ENCODE data around the gene SLC22A15.
"Not testable (repeated sequence)": the region's sequence is repeated elsewhere in the genome, so short reads cannot be mapped to it uniquely, and the experiment has no call there.

SLC22A15 gene

GRCh38 chr1:115976062-115976920, at the start of gene SLC22A15:
SLC22A15 (plus strand) TSS chr1:115976513; CDS start chr1:115976628, 115 bp downstream.
- DNase-seq (ENCODE audit: low spot score): peak; percentile 72

- DNase-seq (ENCODE audit: low spot score): no peak
Measured at GRCh38 chr1:115927971-115928370, 48.3 kb upstream of the SLC22A15 start.

GRCh38 chr1:115929881-115930280, 46.4 kb upstream of the SLC22A15 start:
- DNase-seq (ENCODE audit: low spot score): peak; percentile 15

GRCh38 chr1:115933625-115934024, 42.7 kb upstream of the SLC22A15 start:
- no peak for DNase-seq (ENCODE audit: low spot score)

- DNase-seq (ENCODE audit: low spot score): no peak
Measured at GRCh38 chr1:115939455-115939854, 36.9 kb upstream of the SLC22A15 start.

GRCh38 chr1:115946116-115946515, 30.2 kb upstream of the SLC22A15 start:
- DNase-seq (ENCODE audit: low spot score): no peak

- DNase-seq (ENCODE audit: low spot score): no peak
Measured at GRCh38 chr1:115949156-115949555, 27.2 kb upstream of the SLC22A15 start.

- DNase-seq (ENCODE audit: low spot score): no peak
Measured at GRCh38 chr1:115951560-115951959, 24.8 kb upstream of the SLC22A15 start.

- DNase-seq (ENCODE audit: low spot score): no peak
Measured at GRCh38 chr1:115952547-115952946, 23.8 kb upstream of the SLC22A15 start.

- no peak for DNase-seq (ENCODE audit: low spot score)
Measured at GRCh38 chr1:115953180-115953579, 23.1 kb upstream of the SLC22A15 start.

- no peak for DNase-seq (ENCODE audit: low spot score)
Measured at GRCh38 chr1:115954684-115955083, 21.6 kb upstream of the SLC22A15 start.

GRCh38 chr1:115955228-115955627, 21.1 kb upstream of the SLC22A15 start:
- DNase-seq (ENCODE audit: low spot score): no peak

- DNase-seq (ENCODE audit: low spot score): no peak
Measured at GRCh38 chr1:115958866-115959265, 17.4 kb upstream of the SLC22A15 start.

- peak; percentile 12 for DNase-seq (ENCODE audit: low spot score)
Measured at GRCh38 chr1:115969509-115969908, 6.8 kb upstream of the SLC22A15 start.

GRCh38 chr1:115971778-115972177, 4.5 kb upstream of the SLC22A15 start:
- not testable (repeated sequence) for DNase-seq (ENCODE audit: low spot score)

GRCh38 chr1:115973154-115973553, 3.2 kb upstream of the SLC22A15 start:
- DNase-seq (ENCODE audit: low spot score): no peak

- no peak for DNase-seq (ENCODE audit: low spot score)
Measured at GRCh38 chr1:115975569-115976061, 698 bp upstream of the SLC22A15 start.

GRCh38 chr1:115976921-115977498, 697 bp downstream of the SLC22A15 start:
- no peak for DNase-seq (ENCODE audit: low spot score)

GRCh38 chr1:115977499-115978258, 1.4 kb downstream of the SLC22A15 start:
- DNase-seq (ENCODE audit: low spot score): peak; percentile 53

- DNase-seq (ENCODE audit: low spot score): no peak
Measured at GRCh38 chr1:115978292-115978941, 2.1 kb downstream of the SLC22A15 start.

GRCh38 chr1:115980156-115980555, 3.8 kb downstream of the SLC22A15 start:
- DNase-seq (ENCODE audit: low spot score): no peak

Data from Ammon's horn (tissue), 1 donor.